DMS153 (cell line): ENCODE results near the gene FCN1.
"Not testable (repeated sequence)": the region's sequence is repeated elsewhere in the genome, so short reads cannot be mapped to it uniquely, and the experiment has no call there.

Source experiments
- DNase-seq: peaks from one replicate; lab custom pipeline; 2025; lab: John Stamatoyannopoulos, UW

FCN1 gene

GRCh38 chr9:134871697-134872340 is 45.9 kb downstream of the FCN1 start:
- DNase-seq = no peak

GRCh38 chr9:134870746-134871662 is 46.7 kb downstream of the FCN1 start:
- no peak for DNase-seq

GRCh38 chr9:134870301-134870694 is 47.4 kb downstream of the FCN1 start:
- no peak for DNase-seq

GRCh38 chr9:134869554-134870300 is 48.0 kb downstream of the FCN1 start:
- DNase-seq = no peak

GRCh38 chr9:134868751-134869553 is 48.8 kb downstream of the FCN1 start:
- no peak for DNase-seq

- no peak for DNase-seq
Measured at GRCh38 chr9:134867917-134868750, 49.6 kb downstream of the FCN1 start.

GRCh38 chr9:134864821-134865190 is 52.9 kb downstream of the FCN1 start:
- no peak for DNase-seq

GRCh38 chr9:134863941-134864820 is 53.5 kb downstream of the FCN1 start:
- no peak for DNase-seq

GRCh38 chr9:134863306-134863902 is 54.3 kb downstream of the FCN1 start:
- no peak for DNase-seq

GRCh38 chr9:134861595-134862334 is 55.9 kb downstream of the FCN1 start:
- DNase-seq = no peak

- no peak for DNase-seq
Measured at GRCh38 chr9:134860510-134860909, 57.2 kb downstream of the FCN1 start.

GRCh38 chr9:134858051-134858841 is 59.5 kb downstream of the FCN1 start:
- no peak for DNase-seq

- not testable (repeated sequence) for DNase-seq
Measured at GRCh38 chr9:134857451-134857850, 60.3 kb downstream of the FCN1 start.

GRCh38 chr9:134855900-134856377 is 61.8 kb downstream of the FCN1 start:
- DNase-seq = no peak
